LNCaP clone FGC (cell line): ENCODE measurements around the gene EBF3.

Source experiments
- DNase-seq: peaks from one replicate; pipeline ENCODE4 v3.0.0-alpha.2; 2011; ENCODE audit warnings: low read depth
- H3K4me3 ChIP-seq: 2 replicates; pipeline ENCODE4 v1.5.1; 2011; ENCODE audit warnings: mild to moderate bottlenecking, low read depth, low read length, control low read depth
- TF ChIP-seq, protein P1 (sequence below): IDR thresholded peaks from 2 replicates; pipeline ENCODE4 v1.5.1; 2012; ENCODE audit warnings: mild to moderate bottlenecking; ENCODE audit not compliant: control insufficient read depth, insufficient read depth; ENCODE audit errors: extremely low read depth

Gene EBF3

DNA sequence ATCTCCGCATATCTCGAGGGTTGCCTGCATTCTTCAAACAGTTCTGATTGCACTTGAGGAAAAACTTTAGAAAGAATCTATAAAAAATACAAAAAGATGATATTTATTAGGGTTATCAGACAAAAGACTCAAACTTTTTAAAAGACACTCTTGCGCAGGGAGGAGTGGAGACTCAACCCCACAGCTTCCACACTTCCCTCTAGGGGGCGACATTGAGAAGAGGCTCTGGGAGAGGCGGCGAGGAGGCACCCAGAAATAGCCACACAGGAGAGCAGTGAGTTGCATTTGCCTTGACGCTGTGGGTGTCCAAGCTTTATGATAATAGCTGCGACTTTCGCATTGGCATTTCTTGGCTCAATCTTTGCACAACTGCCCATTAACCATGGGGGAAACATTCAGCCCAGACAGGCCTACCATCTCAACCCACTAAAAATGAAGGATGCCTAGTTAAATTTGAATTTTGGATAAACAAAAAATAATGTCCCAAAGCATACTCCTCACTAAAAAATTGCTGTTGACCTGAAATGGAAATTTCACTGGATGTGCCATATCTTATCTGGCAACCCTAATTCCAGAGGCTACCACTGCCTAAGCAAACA is 86.2 kb downstream of the EBF3 start:
- TF ChIP-seq, protein P1, sequence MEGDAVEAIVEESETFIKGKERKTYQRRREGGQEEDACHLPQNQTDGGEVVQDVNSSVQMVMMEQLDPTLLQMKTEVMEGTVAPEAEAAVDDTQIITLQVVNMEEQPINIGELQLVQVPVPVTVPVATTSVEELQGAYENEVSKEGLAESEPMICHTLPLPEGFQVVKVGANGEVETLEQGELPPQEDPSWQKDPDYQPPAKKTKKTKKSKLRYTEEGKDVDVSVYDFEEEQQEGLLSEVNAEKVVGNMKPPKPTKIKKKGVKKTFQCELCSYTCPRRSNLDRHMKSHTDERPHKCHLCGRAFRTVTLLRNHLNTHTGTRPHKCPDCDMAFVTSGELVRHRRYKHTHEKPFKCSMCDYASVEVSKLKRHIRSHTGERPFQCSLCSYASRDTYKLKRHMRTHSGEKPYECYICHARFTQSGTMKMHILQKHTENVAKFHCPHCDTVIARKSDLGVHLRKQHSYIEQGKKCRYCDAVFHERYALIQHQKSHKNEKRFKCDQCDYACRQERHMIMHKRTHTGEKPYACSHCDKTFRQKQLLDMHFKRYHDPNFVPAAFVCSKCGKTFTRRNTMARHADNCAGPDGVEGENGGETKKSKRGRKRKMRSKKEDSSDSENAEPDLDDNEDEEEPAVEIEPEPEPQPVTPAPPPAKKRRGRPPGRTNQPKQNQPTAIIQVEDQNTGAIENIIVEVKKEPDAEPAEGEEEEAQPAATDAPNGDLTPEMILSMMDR = peak; percentile 60
- DNase-seq = no peak
- H3K4me3 ChIP-seq = no peak overlapping the region

DNA sequence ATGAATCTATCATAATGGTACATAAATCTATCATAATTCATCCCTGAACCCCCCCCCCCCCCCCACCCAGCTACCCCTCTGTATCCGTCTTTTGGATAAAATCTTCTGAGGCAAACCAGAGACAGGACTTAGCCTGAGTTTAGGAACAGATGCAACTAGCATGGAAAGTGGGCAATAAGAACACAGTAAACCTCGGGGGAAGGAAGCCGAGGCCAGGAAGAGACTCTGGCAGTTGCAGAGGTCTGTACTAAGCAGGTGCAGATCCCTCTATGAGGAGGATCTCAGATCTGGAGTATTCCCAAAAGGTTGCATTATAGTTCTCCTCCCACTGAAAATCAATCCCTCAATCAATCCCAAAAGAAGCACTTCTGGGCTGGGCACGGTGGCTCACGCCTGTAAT is 87.2 kb downstream of the EBF3 start:
- TF ChIP-seq, protein P1 = no peak
- no peak for DNase-seq
- no peak overlapping the region for H3K4me3 ChIP-seq

DNA sequence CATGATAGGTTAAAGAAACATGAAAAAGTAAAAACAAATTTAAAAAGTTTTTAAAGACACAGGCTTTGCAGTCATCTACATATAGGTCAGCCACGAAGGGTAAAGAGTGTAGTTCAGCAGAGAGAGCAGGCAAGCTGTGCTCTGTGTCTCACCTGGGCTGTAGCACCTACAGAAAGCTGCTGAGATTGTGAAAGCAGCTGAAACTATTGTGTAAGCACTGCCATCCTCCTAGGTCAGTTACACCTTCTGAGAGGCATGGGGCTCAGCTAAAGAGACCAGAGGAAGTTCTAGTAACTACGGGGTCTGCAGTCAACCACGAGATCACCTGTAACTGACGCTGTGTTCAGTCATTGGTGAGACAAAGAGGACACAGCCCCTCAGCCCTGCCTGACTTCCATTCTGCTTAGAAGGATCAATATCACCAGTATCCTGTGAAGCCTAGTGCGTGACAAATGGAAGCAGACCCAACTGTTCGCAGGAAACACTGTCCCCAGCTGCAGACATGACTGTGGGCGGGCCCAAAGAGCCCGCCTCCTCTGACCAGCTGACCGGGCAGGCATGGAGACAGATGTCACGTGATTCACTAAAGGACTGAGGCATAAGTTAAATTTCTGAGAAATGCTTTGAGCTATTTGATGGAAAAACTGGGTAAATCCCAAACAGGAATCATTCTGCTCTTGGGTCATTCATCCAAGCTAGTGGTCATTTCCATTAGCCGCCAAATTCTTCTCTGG is 87.9 kb downstream of the EBF3 start:
- TF ChIP-seq, protein P1 = no peak
- no peak overlapping the region for H3K4me3 ChIP-seq
- DNase-seq = no peak

- H3K4me3 ChIP-seq = no peak overlapping the region
- TF ChIP-seq, protein P1 = no peak
Observed at GRCh38 chr10:129873351-129873750, 90.7 kb downstream of the EBF3 start.

GRCh38 chr10:129871966-129872365 is 92.1 kb downstream of the EBF3 start:
- TF ChIP-seq, protein P1 = no peak
- DNase-seq = no peak
- H3K4me3 ChIP-seq = no peak overlapping the region

More at GRCh38 chr10:129873351-129873750, 90.7 kb downstream of the EBF3 start:
- no peak for DNase-seq

DNA sequence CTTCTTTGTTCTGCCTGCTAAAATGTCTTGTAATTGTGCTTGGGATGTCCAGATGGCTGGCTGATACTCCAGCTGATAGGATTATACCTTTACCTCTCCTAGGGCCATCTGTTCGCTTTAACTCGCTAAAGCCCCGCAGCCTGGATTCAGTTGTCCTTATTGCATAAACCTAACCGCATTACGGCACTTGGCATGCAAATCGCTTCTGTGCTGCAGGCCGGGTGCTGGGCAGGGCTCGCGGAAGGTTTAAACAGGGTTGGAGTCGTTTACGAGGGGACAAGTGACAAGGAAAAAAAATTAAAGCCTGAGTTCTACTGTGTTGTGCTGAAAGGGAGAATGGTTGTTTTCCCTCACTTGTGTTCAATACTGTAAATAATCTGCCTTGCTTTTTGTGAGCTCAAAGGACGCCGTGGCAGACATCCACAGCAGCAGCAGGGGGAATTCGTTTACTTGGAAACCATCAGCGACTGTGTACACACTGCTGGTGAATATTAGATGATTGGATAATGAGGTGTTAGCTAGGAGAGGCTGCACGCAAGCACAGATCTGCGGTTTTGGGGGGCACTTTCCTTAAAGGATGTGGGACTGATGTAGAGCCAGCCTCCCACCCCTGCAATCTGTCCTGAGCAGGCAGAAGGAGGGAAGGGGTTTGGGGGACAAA is 93.0 kb downstream of the EBF3 start:
- no peak overlapping the region for H3K4me3 ChIP-seq
- TF ChIP-seq, protein P1 = no peak
- DNase-seq = no peak

GRCh38 chr10:129870474-129870757 is 93.7 kb downstream of the EBF3 start:
- TF ChIP-seq, protein P1 = no peak
- DNase-seq = no peak
- no peak overlapping the region for H3K4me3 ChIP-seq
